Adipocyte (in vitro differentiated cells): Measurements from ENCODE around the gene PRTFDC1.

ENCODE experiments used
- DNase-seq: peaks from one replicate; pipeline ENCODE4 v3.0.0-alpha.2; 2015; ENCODE audit warnings: low read depth
- H3K27me3 ChIP-seq: replicated peaks from 2 replicates; pipeline ENCODE4 v1.7.0; 2013; ENCODE audit warnings: mild to moderate bottlenecking, low read length, moderate library complexity; ENCODE audit not compliant: control insufficient read depth, insufficient read depth
- H3K36me3 ChIP-seq: 2 replicates; pipeline ENCODE4 v1.7.0; 2013; ENCODE audit warnings: low read length, mild to moderate bottlenecking, moderate library complexity; ENCODE audit not compliant: control insufficient read depth, insufficient read depth, severe bottlenecking
- H3K4me1 ChIP-seq: 2 replicates; pipeline ENCODE4 v1.7.0; 2013; ENCODE audit warnings: mild to moderate bottlenecking, low read length, moderate library complexity; ENCODE audit not compliant: control insufficient read depth, insufficient read depth
- H3K4me3 ChIP-seq: 2 replicates; pipeline ENCODE4 v1.7.0; 2013; ENCODE audit warnings: mild to moderate bottlenecking, low read length, moderate library complexity
- H3K9ac ChIP-seq: 2 replicates; pipeline ENCODE4 v1.7.0; 2013; ENCODE audit warnings: mild to moderate bottlenecking, low read length, moderate library complexity
- H3K9me3 ChIP-seq: 2 replicates; pipeline ENCODE4 v1.7.0; 2013; ENCODE audit warnings: mild to moderate bottlenecking, low read length, moderate library complexity; ENCODE audit not compliant: control insufficient read depth

The PRTFDC1 gene

DNA sequence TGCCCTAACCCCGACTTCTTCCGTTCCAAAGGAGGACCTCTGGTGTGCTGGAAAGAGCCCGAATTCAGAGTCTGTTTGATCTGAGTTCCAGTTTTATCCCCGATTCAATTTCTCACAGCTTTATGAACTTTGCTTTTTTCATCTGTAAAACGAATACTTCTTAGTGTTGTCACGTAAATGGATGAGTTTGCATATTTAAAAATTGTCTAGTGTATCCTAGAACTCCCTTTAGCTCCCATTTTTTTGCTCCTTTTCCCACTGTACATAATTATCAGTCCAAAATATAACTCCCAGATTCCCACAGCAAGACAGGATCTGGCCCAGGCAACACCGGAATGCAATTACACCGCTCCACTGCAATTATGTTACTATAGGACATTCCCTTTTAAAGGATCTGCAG, 148.0 kb downstream of the PRTFDC1 start:
- H3K9me3 ChIP-seq = no peaks in the 10 kb centered on the region
- no peak for DNase-seq
- H3K27me3 ChIP-seq = no peaks in the 10 kb centered on the region
- H3K36me3 ChIP-seq = no peaks in the 10 kb centered on the region
- no peaks in the 10 kb centered on the region for H3K4me1 ChIP-seq
- no peak overlapping the region for H3K4me3 ChIP-seq
- no peak overlapping the region for H3K9ac ChIP-seq

DNA sequence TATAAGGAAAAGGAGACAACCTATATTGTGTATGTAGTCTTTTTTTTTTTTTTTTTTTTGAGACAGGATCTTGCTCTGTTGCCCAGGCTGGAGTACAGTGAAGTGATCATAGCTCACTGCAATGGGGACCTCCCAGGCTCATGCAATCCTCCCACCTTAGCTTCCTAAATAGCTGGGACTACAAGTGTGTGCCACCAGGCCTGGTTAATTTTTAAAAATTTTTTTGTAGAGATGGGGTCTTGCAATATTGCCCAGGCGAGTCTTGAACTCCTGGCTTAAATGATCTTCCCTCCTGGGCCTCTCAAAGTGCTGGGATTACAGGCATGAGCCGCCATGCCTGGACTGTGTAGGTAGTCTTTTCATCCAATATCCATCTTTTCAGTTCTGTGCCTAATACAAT, 150.0 kb downstream of the PRTFDC1 start:
- no peaks in the 10 kb centered on the region for H3K36me3 ChIP-seq
- no peak overlapping the region for H3K9ac ChIP-seq
- no peak overlapping the region for H3K4me3 ChIP-seq
- H3K4me1 ChIP-seq = no peaks in the 10 kb centered on the region
- no peaks in the 10 kb centered on the region for H3K9me3 ChIP-seq
- no peaks in the 10 kb centered on the region for H3K27me3 ChIP-seq
- no peak for DNase-seq

DNA sequence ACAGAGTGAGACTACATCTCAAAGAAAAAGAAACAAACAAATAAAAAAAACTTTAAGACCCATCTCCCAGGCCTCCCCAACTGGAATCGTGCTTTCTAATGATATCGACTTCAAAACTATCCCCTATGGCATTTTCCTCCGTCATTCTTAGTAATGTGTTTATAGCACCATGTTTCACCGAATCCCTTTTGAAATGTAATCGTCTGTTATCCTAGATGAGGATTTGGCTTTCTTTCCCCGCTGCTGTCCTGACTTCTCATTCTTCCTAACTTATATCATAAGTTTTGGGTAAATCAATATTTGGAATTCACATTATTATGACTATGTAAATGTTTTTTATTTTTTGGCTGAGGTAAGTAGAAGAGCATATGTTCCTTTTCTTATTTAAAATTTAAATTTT, 151.5 kb downstream of the PRTFDC1 start:
- Histone ChIP-seq H3K4me3 (no peak overlapping the region), H3K27me3 (no peaks in the 10 kb centered on the region), H3K4me1 (no peaks in the 10 kb centered on the region), H3K9me3 (no peaks in the 10 kb centered on the region), H3K9ac (no peak overlapping the region), H3K36me3 (no peaks in the 10 kb centered on the region)
- DNase-seq = no peak
